Osteoblast (primary cell): ENCODE results near the gene CCSER1. TPM values are rescaled to one million over a fixed set of nuclear protein-coding genes. Genes with fewer than 3 reads are reported as not detected.

Source experiments
- DNase-seq: peaks from one replicate; pipeline ENCODE4 v3.0.0; 2011; ENCODE audit warnings: low spot score, mixed read lengths; ENCODE audit not compliant: insufficient read length; ENCODE audit errors: missing footprints
- H2AFZ ChIP-seq: 2 replicates; pipeline ENCODE4 v1.6.0; 2011; ENCODE audit warnings: mild to moderate bottlenecking, low read length
- H3K27ac ChIP-seq: 2 replicates; pipeline ENCODE4 v1.5.1; 2011; ENCODE audit warnings: mild to moderate bottlenecking, low read depth, low read length, moderate library complexity
- H3K27me3 ChIP-seq: 2 replicates; pipeline ENCODE4 v1.6.0; 2012; ENCODE audit warnings: mild to moderate bottlenecking, control low read depth, inconsistent platforms, low read length, moderate library complexity; ENCODE audit not compliant: insufficient read depth
- H3K36me3 ChIP-seq: 2 replicates; pipeline ENCODE4 v1.5.1; 2011; ENCODE audit warnings: mild to moderate bottlenecking, low read length, control low read depth, moderate library complexity; ENCODE audit not compliant: insufficient read depth
- H3K4me1 ChIP-seq: 2 replicates; pipeline ENCODE4 v1.5.1; 2011; ENCODE audit warnings: mild to moderate bottlenecking, low read length, control low read depth, moderate library complexity; ENCODE audit not compliant: insufficient read depth
- H3K4me2 ChIP-seq: 2 replicates; pipeline ENCODE4 v1.6.0; 2011; ENCODE audit warnings: mild to moderate bottlenecking, low read length; ENCODE audit not compliant: insufficient read depth
- H3K4me3 ChIP-seq: fragments of 200-600 bp; sonication (generic); 3 replicates; pipeline ENCODE4 v1.5.1; 2012; ENCODE audit warnings: mild to moderate bottlenecking, low read length, inconsistent platforms; ENCODE audit not compliant: insufficient read depth
- H3K79me2 ChIP-seq: 2 replicates; pipeline ENCODE4 v1.6.0; 2012; ENCODE audit warnings: mild to moderate bottlenecking, low read length, control low read depth, inconsistent platforms; ENCODE audit not compliant: insufficient read depth
- H3K9me3 ChIP-seq: 2 replicates; pipeline ENCODE4 v1.5.1; 2011; ENCODE audit warnings: low read depth, low read length, control low read depth
- H4K20me1 ChIP-seq: 2 replicates; pipeline ENCODE4 v1.6.0; 2012; ENCODE audit warnings: mild to moderate bottlenecking, low read length, control low read depth; ENCODE audit not compliant: insufficient read depth
- CTCF ChIP-seq: IDR thresholded peaks from 2 replicates; pipeline ENCODE4 v1.5.1; 2011; ENCODE audit warnings: mild to moderate bottlenecking, low read depth, low read length, moderate library complexity; ENCODE audit errors: extremely low read depth
- total RNA-seq: library from RNA; depleted of rRNA; stranded (reverse); fragments of >200 nt; gene quantifications from 2 replicates; pipeline ENCODE4 v1.2.3, GENCODE V29; 2012

CCSER1 gene
- total RNA-seq, 1 donor = under 0.01 TPM

- no peak for TF ChIP-seq CTCF
- Histone ChIP-seq H3K36me3 (no peaks in the 10 kb centered on the region), H2AFZ (no peak overlapping the region), H3K9me3 (peaks cover 3% of the 10 kb centered on the region), H3K27ac (no peak overlapping the region), H3K27me3 (no peaks in the 10 kb centered on the region), H4K20me1 (no peaks in the 10 kb centered on the region), H3K4me2 (no peak overlapping the region), H3K79me2 (no peaks in the 10 kb centered on the region), H3K4me1 (no peaks in the 10 kb centered on the region), H3K4me3 (no peak overlapping the region)
- no peak for DNase-seq
These were observed 1171.6 kb downstream of the CCSER1 start for GRCh38 chr4:91298824-91299223.

DNA sequence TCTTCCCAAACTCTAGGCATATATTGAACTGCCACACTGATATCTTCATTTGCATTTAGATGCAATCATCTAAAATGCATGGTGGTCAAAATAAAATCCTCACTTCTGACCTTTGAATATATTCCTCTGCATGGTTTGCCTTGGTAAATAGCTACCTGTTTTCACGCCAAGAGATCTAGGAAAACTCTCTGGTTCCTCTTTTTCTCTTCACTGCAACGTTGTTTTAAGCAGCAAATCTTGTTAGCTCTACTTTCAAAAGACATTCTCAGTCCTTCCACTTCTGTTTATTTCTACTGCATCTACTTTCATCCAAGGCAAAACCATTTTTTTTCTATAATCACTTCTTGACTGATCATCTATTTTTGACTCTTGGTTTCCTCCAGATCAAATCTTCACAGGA lies 1174.9 kb downstream of the CCSER1 start:
- Histone ChIP-seq H3K4me3 (no peak overlapping the region), H4K20me1 (no peaks in the 10 kb centered on the region), H3K27ac (no peak overlapping the region), H3K4me2 (no peak overlapping the region), H3K4me1 (no peaks in the 10 kb centered on the region), H3K36me3 (no peaks in the 10 kb centered on the region), H2AFZ (no peak overlapping the region), H3K79me2 (no peaks in the 10 kb centered on the region), H3K27me3 (no peaks in the 10 kb centered on the region), H3K9me3 (peaks cover 3% of the 10 kb centered on the region)
- DNase-seq = no peak
- no peak for TF ChIP-seq CTCF

DNA sequence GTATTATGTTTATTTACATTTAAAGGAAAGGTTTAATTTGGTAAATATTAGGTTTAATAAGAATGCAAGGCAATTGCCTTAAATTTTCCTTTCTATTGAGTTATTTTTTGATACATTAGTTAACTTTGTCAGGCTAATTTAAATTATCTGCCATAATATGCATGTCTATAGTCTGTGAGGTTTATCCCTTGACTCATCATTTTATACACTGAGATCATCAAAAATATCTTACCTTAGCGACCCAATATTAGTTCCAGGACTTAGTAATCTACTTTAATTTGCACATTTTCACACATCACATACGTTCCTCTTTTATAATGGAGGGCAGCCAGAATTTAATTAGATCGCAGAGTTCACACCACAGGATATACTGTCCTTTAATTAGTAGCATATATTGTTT lies 1177.1 kb downstream of the CCSER1 start:
- no peak for TF ChIP-seq CTCF
- no peak overlapping the region for H3K4me2 ChIP-seq
- no peak overlapping the region for H2AFZ ChIP-seq
- H3K4me1 ChIP-seq = no peaks in the 10 kb centered on the region
- no peaks in the 10 kb centered on the region for H3K36me3 ChIP-seq
- H3K27ac ChIP-seq = no peak overlapping the region
- H3K4me3 ChIP-seq = no peak overlapping the region
- no peaks in the 10 kb centered on the region for H4K20me1 ChIP-seq
- no peaks in the 10 kb centered on the region for H3K9me3 ChIP-seq
- H3K27me3 ChIP-seq = no peaks in the 10 kb centered on the region
- no peak for DNase-seq
- H3K79me2 ChIP-seq = no peaks in the 10 kb centered on the region

- H3K27ac ChIP-seq = no peak overlapping the region
- no peaks in the 10 kb centered on the region for H3K9me3 ChIP-seq
- no peak overlapping the region for H3K4me3 ChIP-seq
- no peak overlapping the region for H2AFZ ChIP-seq
- no peak for DNase-seq
- no peaks in the 10 kb centered on the region for H3K4me1 ChIP-seq
- no peak for TF ChIP-seq CTCF
- H4K20me1 ChIP-seq = no peaks in the 10 kb centered on the region
- H3K36me3 ChIP-seq = no peaks in the 10 kb centered on the region
- H3K27me3 ChIP-seq = no peaks in the 10 kb centered on the region
- no peaks in the 10 kb centered on the region for H3K79me2 ChIP-seq
- no peak overlapping the region for H3K4me2 ChIP-seq
These were observed 1190.2 kb downstream of the CCSER1 start for GRCh38 chr4:91317434-91317833.
